AG09319 (cell line): Measurements from ENCODE around the gene CARD19.

ENCODE experiments used
- DNase-seq: peaks from one replicate; pipeline ENCODE4 v3.0.0-alpha.2; 2010; ENCODE audit warnings: low read depth; ENCODE audit errors: extremely low read depth
- CTCF ChIP-seq: IDR thresholded peaks from 2 replicates; pipeline ENCODE4 v1.5.1; 2011; ENCODE audit warnings: low read depth, mild to moderate bottlenecking, inconsistent platforms, low read length, moderate library complexity

CARD19 gene

GRCh38 chr9:93090091-93090655 lies 5.8 kb upstream of the CARD19 start:
- DNase-seq, result no peak
- TF ChIP-seq CTCF, result no peak

GRCh38 chr9:93091056-93091452 lies 5.0 kb upstream of the CARD19 start:
- DNase-seq, result no peak
- no peak for TF ChIP-seq CTCF

GRCh38 chr9:93091453-93092081 lies 4.5 kb upstream of the CARD19 start:
- DNase-seq, result no peak
- TF ChIP-seq CTCF, result no peak

GRCh38 chr9:93092251-93092991 lies 3.6 kb upstream of the CARD19 start:
- DNase-seq, result no peak
- no peak for TF ChIP-seq CTCF

GRCh38 chr9:93093127-93093876 lies 2.7 kb upstream of the CARD19 start:
- TF ChIP-seq CTCF, result no peak
- DNase-seq, result no peak

- no peak for DNase-seq
- no peak for TF ChIP-seq CTCF
Observed at GRCh38 chr9:93093877-93094657, 1.9 kb upstream of the CARD19 start.
